ENCODE data around the gene RANBP9. TPM values are rescaled to one million over a fixed set of nuclear protein-coding genes. Genes with fewer than 3 reads are reported as not detected.

RANBP9 gene
- total RNA-seq, 4 donors from 2014 or later = 35.8 to 64.7 (median 50.4) TPM

- no peaks in the 10 kb centered on the region for H3K4me1 ChIP-seq
- WGBS = 96% methylated on average over 6 of the region's 6 CpGs
- no peak for DNase-seq (ENCODE audit: low spot score in 2 of 2)
- no peak for TF ChIP-seq POLR2AphosphoS5 (IDR thresholded peaks at IDR 0.05)
- TF ChIP-seq, protein P1, sequence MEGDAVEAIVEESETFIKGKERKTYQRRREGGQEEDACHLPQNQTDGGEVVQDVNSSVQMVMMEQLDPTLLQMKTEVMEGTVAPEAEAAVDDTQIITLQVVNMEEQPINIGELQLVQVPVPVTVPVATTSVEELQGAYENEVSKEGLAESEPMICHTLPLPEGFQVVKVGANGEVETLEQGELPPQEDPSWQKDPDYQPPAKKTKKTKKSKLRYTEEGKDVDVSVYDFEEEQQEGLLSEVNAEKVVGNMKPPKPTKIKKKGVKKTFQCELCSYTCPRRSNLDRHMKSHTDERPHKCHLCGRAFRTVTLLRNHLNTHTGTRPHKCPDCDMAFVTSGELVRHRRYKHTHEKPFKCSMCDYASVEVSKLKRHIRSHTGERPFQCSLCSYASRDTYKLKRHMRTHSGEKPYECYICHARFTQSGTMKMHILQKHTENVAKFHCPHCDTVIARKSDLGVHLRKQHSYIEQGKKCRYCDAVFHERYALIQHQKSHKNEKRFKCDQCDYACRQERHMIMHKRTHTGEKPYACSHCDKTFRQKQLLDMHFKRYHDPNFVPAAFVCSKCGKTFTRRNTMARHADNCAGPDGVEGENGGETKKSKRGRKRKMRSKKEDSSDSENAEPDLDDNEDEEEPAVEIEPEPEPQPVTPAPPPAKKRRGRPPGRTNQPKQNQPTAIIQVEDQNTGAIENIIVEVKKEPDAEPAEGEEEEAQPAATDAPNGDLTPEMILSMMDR (IDR thresholded peaks at IDR 0.05) = no peak
- TF ChIP-seq POLR2A (IDR thresholded peaks at IDR 0.05) = no peak
- TF ChIP-seq EP300 (IDR thresholded peaks at IDR 0.05) = no peak
- no peak overlapping the region for H3K27ac ChIP-seq
- H3K4me3 ChIP-seq = no peak overlapping the region
- H3K27me3 ChIP-seq = no peaks in the 10 kb centered on the region
- H3K9me3 ChIP-seq = no peaks in the 10 kb centered on the region
- peaks cover 64% of the 10 kb centered on the region for H3K36me3 ChIP-seq
These were observed 111.6 kb downstream of the RANBP9 start for GRCh38 chr6:13600036-13600435.

- TF ChIP-seq POLR2A (IDR thresholded peaks at IDR 0.05) (no peak), POLR2AphosphoS5 (IDR thresholded peaks at IDR 0.05) (no peak), EP300 (IDR thresholded peaks at IDR 0.05) (no peak)
- TF ChIP-seq, protein P1 (IDR thresholded peaks at IDR 0.05) = no peak
- 93% methylated on average over 4 of the region's 4 CpGs for WGBS
- Histone ChIP-seq H3K27me3 (no peaks in the 10 kb centered on the region), H3K4me1 (no peaks in the 10 kb centered on the region), H3K4me3 (no peak overlapping the region), H3K36me3 (peaks cover 66% of the 10 kb centered on the region), H3K27ac (no peak overlapping the region), H3K9me3 (no peaks in the 10 kb centered on the region)
- no peak for DNase-seq (ENCODE audit: low spot score in 2 of 2)
These were observed 114.6 kb downstream of the RANBP9 start for GRCh38 chr6:13597073-13597472.

DNA sequence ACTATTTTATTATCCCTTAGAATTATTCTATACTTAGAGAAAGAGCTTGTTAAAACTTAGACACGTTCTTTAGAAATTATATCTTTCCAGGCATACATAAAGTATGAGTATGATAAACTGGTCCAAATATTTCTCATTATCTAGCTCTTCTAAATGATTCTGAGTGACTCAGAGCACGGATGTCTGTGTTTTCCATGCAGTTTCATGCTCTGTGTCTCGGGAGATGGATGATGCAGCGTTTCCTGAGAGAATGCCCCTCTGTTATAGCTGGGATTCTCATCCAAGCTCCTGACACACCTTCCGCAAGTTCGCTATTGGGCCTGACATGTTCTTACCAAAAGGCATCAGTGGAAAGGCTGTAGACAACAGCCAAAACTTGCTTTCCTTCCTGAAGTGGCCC lies 117.9 kb downstream of the RANBP9 start:
- Histone ChIP-seq H3K9me3 (no peaks in the 10 kb centered on the region), H3K27me3 (no peaks in the 10 kb centered on the region), H3K36me3 (peaks cover 62% of the 10 kb centered on the region), H3K27ac (no peak overlapping the region), H3K4me1 (no peaks in the 10 kb centered on the region), H3K4me3 (no peak overlapping the region)
- DNase-seq (ENCODE audit: low spot score in 2 of 2) = no peak
- TF ChIP-seq POLR2A (IDR thresholded peaks at IDR 0.05) (no peak), EP300 (IDR thresholded peaks at IDR 0.05) (no peak), POLR2AphosphoS5 (IDR thresholded peaks at IDR 0.05) (no peak)
- TF ChIP-seq, protein P1 (IDR thresholded peaks at IDR 0.05) = no peak
- 92% methylated on average over 6 of the region's 6 CpGs for WGBS

DNA sequence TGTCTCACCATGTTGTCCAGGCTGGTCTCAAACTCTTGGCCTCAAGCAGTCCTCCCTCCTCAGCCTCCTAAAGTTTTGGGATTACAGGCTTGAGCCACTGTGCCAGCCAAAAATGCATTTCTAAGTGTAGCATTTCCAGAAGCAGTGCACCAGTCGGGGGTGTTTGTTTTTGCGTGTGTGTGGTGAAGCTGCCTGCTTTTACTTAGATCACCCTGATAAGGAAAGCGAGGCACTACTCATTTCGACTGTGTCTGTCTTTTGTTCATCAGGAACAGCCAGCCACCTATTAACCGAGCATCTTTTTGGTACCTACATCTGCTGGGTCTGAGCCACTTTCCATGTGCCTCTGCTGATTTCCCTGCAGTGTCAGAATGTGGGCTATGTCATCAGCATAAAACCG lies 118.5 kb downstream of the RANBP9 start:
- H3K4me3 ChIP-seq = no peak overlapping the region
- H3K27ac ChIP-seq = no peak overlapping the region
- WGBS = 78% methylated on average over 6 of the region's 6 CpGs
- no peaks in the 10 kb centered on the region for H3K4me1 ChIP-seq
- H3K9me3 ChIP-seq = no peaks in the 10 kb centered on the region
- DNase-seq (ENCODE audit: low spot score in 2 of 2) = no peak
- no peaks in the 10 kb centered on the region for H3K27me3 ChIP-seq
- no peak for TF ChIP-seq POLR2AphosphoS5 (IDR thresholded peaks at IDR 0.05)
- TF ChIP-seq, protein P1 (IDR thresholded peaks at IDR 0.05) = no peak
- TF ChIP-seq EP300 (IDR thresholded peaks at IDR 0.05) = no peak
- no peak for TF ChIP-seq POLR2A (IDR thresholded peaks at IDR 0.05)
- peaks cover 59% of the 10 kb centered on the region for H3K36me3 ChIP-seq

- H3K9me3 ChIP-seq = no peaks in the 10 kb centered on the region
- H3K27ac ChIP-seq = no peak overlapping the region
- H3K4me1 ChIP-seq = no peaks in the 10 kb centered on the region
- DNase-seq (ENCODE audit: low spot score in 2 of 2) = no peak
- H3K4me3 ChIP-seq = no peak overlapping the region
- TF ChIP-seq EP300 (IDR thresholded peaks at IDR 0.05) (no peak), POLR2AphosphoS5 (IDR thresholded peaks at IDR 0.05) (no peak), POLR2A (IDR thresholded peaks at IDR 0.05) (no peak)
- TF ChIP-seq, protein P1 (IDR thresholded peaks at IDR 0.05) = no peak
- peaks cover 56% of the 10 kb centered on the region for H3K36me3 ChIP-seq
- WGBS = 95% methylated on average over 21 of the region's 21 CpGs
- no peaks in the 10 kb centered on the region for H3K27me3 ChIP-seq
These were observed 120.3 kb downstream of the RANBP9 start for GRCh38 chr6:13591205-13591921.
